NCI-H748 (cell line): ENCODE measurements around the gene SLC25A21.

Source experiments
- DNase-seq: peaks from one replicate; lab custom pipeline; 2025; ENCODE audit not compliant: unreplicated experiment; lab: John Stamatoyannopoulos, UW

SLC25A21 gene

DNA sequence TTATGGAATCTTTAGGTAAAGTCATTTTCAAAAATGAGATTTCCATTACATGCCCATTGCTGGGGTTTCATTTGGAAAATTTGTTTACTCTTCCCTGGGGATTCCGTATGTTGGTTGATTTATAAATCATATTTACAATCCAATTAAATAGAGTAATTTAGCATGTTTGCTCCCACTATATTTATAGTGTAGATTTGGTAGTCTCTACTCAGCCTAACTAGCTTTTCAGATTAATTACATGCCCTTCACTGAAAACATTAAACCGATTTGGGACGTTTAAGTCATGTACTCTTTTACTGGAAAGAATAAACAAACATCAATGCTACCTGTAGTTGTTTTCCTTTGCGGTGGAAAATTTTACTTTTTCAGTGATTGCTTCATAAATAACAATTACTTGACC lies 500.3 kb downstream of the SLC25A21 start:
- peak; percentile 85 for DNase-seq

DNA sequence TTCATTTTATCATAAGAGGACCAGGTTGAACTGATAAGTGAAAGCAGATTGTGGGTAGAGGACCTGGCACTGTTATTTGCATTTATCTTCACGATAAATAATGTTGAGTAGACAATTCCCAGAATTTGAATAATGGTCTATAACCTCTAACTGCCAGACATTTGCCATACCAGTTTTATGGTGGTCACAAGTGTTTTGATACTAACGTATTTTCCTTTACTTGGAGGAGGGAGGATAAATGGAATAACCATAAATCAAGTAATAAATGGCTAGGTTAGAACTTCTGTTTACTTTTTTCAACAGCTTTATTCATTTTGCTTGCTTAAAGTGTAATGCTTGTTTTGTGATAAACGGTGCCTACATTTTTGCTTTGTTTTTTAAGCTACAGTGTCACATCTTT lies 501.3 kb downstream of the SLC25A21 start:
- peak; percentile 87 for DNase-seq

DNA sequence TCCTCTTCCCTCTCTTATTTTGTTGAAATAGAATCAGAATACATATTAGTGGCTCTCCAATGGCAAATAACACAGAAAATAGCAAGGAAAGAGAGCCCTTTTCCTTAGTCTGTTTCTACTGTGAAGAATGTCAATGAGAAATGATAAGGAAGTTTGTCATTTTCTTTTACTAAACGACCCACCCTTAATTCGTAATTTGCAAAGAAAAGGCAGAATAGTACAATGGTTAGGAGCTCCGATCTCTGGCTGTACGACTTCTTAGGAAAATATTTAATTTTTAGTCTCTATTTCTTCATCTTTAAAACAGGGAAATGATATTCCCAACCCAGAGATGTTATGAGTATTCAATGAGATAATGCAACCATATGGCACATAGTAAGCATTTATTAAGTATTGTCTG lies 504.7 kb downstream of the SLC25A21 start:
- no peak for DNase-seq

DNA sequence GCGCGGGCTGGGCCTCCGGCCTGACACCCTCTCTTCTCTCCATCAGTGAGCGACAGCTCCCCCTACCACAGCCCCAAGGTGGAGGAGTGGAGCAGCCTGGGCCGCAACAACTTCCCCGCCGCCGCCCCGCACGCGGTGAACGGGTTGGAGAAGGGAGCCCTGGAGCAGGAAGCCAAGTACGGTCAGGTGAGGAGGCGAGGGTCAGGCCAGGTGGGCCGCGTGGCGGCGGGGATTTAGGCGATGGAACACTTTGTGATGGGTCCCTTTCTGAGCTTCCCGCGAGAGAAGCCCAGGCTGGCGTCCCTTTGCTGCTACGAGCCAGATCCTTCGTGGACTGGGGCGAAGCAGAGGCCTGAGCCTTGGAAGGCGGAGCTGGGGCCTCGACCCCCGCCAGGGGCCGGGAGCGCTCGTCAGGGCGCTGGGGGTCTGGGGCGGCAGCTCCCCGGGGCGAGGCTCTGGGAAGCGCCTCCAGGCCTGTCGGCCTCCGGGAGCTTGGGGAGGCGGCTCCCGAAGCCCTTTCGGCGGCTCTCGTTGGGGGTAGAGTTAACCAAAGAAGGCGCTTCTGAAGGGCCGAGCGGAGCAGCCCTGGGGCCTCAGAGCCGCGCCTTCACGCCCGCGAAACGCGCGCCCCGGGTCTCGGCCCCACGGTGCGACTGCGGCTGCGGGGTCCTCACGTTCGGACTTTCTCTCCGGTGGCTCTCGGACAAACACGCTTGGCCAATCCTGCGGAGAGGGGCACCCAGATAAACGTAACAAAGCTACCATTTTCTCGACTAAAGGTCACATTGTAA lies 505.8 kb downstream of the SLC25A21 start:
- no peak for DNase-seq

DNA sequence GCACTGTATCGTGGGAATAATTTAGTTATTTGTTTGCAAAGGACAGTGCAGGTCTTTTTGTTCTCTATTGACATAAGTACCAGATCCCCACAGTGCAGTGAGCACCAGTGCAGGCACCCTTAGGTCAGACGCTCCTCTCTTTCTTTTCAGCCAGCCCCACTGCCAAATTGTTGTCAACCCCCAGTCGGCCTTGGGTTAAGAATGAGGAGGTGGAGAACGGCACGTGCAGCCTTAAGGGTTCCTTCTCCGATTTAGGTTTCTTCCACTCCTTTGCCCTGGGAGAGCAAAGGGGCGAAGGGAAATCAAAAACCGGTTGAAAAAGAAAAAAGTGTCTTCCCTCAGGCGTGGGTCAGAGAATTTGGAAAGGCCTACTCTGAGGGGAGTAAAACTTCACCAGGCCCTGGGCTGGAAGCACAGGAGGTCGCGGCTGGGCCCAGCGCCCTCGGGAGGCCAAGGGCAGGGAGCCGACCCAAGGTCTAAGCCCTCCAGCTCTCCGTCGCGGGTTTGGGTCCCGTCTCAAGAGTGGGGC lies 506.5 kb downstream of the SLC25A21 start:
- DNase-seq, result peak; percentile 48

DNA sequence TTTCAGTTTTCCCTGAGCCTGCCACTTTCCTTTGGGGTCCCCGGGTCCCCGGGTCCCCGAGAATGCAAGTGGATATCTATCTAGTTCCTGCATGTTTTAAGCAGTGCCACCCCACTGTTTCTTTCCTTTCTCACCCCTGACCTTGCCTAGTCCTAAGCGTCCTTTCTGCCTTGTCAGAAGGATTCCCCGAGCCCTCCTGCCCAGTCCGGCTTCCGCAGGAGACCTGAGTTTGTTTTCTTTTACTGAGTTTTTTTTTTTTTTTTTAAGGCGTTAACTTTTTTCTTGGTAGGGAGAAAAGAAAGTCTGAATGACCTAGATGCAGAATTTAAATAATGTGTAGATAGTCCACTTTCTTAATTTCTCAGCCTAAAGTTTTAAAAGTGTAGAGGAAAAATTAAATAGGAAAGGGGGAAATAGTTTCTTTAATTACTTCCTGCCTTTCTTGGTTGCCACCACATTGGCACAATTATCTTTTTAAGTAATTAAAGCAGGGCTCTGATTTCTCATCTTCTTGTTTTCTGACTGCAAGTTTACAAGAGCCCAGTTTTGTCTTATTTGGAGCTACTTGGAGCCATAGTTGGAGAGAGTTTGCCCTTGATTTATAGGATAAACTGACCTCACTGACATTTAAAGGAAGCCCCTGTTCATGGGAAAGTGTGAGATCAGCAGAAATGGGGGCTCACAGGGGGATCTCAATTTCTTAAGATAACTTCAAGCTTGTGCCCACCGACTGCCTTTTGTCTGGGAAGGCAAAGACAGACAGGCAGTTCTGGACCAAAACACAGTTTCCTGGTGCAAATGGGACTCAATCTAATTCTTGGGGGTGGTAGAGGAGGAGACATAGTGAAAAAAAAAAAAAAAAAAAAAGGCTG lies 507.8 kb downstream of the SLC25A21 start:
- no peak for DNase-seq

DNA sequence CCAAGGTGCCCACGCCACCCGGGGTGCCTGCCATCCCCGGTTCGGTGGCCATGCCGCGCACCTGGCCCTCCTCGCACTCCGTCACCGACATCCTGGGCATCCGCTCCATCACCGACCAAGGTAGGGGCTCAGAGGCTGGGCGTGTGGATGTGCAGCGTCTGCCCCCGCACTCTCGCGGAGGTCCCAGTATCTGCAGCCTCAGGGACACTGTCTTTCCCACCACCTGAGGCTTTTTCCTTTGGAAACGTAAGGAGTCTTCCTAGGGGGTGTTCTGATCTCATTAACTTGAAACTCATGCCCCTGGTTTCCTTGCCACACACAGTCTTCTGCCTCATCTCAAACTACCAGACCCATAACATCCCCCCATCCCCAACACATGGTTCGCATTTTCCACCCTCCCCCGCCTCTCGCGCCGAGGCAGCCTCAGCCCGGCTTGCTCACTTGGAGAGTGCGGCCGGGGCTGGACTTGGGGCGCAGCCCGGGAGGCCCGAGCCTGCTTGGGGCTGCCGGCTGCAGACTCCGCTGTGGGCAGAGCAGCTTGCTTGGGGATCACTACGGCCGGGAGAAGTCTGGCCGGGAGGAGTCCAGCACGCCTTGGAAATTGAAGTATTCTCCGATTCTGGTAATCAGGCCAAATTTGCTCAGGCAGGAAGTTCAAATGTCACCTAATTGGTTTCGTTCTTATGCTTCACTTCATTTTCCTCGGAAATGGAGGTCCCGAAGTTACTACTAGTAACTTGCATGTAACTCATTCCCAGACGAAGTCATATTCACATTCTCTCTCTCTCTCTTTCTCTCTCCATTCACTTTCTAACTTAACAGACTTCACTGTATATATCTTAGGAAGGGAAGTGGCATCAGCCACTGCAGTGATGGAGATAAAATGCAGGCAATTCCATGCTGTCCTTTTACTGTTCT lies 508.7 kb downstream of the SLC25A21 start:
- peak; percentile 42 for DNase-seq

DNA sequence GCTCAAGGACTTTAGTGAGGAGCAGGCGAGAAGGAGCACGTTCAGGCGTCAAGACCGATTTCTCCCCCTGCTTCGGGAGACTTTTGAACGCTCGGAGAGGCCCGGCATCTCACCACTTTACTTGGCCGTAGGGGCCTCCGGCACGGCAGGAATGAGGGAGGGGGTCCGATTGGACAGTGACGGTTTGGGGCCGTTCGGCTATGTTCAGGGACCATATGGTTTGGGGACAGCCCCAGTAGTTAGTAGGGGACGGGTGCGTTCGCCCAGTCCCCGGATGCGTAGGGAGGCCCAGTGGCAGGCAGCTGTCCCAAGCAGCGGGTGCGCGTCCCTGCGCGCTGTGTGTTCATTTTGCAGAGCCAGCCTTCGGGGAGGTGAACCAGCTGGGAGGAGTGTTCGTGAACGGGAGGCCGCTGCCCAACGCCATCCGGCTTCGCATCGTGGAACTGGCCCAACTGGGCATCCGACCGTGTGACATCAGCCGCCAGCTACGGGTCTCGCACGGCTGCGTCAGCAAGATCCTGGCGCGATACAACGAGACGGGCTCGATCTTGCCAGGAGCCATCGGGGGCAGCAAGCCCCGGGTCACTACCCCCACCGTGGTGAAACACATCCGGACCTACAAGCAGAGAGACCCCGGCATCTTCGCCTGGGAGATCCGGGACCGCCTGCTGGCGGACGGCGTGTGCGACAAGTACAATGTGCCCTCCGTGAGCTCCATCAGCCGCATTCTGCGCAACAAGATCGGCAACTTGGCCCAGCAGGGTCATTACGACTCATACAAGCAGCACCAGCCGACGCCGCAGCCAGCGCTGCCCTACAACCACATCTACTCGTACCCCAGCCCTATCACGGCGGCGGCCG lies 509.6 kb downstream of the SLC25A21 start:
- peak; percentile 75 for DNase-seq

DNA sequence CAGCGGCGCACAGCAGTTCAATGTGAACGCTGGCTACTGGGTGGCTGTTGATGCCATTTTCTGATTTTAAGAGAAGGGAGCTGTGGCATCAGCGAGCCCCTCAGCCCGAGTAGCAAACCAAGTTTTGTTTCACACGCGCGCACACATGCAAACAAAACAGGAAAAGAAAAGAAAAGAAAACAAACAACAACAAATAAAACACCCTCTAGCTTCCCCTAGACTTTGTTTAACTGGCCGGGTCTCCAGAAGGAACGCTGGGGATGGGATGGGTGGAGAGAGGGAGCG lies 510.2 kb downstream of the SLC25A21 start:
- DNase-seq, result no peak

DNA sequence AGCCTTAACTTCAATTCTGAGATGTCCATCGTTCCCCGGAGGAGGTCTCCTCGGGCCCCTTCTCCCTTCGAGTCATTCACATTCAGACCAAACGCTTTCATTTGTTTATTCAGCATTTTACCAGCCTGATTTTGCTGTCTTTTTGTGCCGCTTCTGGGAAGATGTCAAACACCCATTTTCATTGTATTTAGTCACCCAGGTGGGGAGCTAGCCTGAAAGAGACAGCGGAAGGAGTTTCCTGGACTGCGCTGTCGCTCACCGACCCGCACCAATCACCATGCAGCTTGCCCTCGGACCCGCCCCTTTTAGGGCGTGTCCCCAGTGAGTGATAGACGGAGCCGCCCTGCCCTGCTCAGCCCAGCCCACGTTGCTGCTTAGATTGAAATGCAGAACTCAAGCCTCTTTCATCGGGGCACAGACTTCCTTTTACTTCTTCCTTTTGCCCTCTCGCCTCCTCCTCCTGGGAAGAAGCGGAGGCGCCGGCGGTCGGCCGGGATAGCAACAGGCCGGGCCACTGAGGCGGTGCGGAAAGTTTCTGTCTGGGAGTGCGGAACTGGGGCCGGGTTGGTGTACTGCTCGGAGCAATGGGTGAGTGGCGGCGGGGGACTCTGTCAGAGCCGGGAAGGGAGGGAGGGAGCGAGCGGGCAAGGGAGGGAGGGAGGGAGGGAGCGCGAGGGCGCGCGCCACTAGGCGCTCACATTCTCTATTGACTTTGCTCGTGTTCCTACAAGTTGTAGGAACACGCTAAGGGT lies 510.7 kb downstream of the SLC25A21 start, which contains the start of gene PAX9:
Gene PAX9 (plus strand): TSS at position 355 of the 752 bp plus-strand sequence. CDS start 230 bp downstream, at position 585.
- DNase-seq, result peak; percentile 97

DNA sequence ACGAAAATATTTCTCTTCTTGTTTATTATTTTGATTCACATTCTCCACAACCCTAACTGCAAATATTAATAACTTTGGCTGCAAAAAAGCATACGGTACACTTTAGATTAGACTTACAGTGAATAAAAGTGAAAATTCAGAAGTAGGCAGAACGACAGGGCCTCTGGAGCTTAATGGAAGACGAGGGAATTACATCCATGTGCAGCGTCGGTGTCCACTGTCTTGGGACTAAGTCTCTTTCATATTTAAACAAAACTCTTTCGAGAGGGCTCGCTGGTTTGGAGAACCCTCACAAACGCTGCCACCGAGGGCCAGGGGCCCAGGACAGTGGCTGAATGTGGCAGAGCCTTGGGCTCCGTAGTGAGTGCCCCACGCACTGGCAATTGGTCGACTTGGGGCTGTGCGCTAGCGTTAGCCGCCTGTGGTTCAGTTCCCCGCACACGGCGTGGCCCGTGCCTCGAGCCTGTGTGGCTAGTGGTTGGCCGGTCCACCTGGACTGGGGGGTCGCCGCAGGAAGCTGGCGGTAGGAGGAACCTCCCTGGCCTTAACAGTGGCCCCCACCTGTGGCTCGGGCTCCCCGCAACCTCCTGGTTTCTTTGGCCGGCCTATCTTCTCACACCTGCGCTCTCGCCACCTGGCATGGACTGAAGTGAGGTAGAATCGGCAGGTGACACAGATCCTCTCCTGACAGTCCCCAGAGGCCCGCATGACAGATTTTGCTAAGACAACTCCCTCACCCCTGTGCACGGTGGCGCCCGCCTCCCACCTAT lies 511.5 kb downstream of the SLC25A21 start:
- peak; percentile 78 for DNase-seq

DNA sequence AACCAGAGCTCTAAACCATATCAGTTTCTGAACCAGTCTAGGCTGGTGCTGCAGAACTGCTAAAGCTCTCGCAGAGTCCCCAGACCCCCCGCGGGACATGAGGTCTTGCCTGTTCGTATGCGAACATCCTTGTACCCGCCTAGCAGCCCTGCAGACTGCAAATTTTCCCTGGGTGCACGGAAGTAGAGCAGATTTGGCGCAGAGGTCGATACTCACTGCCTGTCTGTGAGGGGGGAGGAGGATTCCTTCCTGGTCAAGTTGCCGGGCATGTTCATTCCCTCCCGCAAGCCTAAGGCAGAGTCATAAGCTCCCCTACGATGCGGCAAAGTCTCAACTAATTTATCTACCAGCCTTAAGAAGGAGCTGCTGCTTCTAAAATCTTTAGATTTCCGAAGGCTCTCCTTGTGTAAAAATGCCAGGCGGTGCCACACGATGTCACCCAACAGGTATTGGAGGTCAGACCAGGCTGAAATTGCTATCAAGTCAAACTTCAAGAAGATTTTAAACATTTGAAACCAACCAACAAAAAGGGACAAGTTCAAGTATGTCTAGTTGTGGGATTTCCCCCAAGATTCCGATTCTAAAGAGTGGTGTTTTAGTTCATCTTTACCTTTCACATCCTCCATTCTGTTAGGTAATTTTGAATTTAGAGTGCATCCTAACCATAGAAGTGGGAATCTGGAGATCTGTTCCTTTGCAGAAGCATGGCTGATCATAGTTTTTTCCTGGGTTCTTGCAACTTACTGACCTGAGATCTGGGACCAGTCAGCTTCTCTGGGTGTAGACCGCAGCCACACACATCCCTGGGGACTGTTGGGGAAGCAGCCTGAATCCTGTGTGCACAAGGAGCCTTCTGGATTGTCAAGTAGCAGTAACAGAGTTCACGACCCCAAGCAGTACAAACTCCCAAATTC lies 512.3 kb downstream of the SLC25A21 start:
- DNase-seq, result no peak

DNA sequence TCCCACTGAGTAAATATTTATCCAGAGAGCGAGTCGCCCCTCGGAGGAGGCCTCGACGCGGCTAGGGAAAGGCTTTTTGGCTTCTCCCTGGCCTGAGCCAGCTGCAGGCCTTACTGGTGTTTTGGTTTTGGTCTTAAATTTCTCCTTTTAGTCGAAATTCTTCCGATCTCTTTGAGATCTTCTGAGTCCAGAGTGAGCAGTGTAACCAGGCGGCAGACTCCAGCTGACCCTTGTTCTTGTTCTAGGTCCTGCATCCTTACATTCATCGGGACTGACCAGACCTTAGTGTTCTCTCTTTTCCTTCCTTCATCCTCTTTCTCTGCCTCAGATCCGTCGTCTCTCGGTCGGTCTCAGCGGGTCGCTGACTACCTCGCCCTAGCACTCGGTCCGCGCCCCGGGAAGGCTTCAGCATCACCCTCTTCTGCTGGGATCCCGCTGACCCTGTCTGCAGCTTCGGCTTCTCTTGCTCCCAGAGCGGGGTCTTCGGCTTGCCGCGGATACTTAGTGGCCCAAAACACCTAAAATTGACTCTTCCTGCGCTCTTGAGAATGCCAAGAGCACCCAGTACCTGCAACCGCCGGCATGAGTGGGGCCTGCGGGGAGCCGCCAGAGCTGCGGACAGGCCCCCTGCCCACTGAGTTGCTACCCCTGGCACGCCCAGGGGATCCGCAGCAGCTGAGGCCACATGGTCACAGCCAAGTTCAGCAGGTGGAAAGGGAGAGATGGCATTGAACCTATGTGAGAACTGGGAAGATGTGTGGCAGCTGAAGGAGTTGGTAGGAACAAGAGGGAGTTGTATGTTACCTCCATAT lies 513.2 kb downstream of the SLC25A21 start:
- no peak for DNase-seq

DNA sequence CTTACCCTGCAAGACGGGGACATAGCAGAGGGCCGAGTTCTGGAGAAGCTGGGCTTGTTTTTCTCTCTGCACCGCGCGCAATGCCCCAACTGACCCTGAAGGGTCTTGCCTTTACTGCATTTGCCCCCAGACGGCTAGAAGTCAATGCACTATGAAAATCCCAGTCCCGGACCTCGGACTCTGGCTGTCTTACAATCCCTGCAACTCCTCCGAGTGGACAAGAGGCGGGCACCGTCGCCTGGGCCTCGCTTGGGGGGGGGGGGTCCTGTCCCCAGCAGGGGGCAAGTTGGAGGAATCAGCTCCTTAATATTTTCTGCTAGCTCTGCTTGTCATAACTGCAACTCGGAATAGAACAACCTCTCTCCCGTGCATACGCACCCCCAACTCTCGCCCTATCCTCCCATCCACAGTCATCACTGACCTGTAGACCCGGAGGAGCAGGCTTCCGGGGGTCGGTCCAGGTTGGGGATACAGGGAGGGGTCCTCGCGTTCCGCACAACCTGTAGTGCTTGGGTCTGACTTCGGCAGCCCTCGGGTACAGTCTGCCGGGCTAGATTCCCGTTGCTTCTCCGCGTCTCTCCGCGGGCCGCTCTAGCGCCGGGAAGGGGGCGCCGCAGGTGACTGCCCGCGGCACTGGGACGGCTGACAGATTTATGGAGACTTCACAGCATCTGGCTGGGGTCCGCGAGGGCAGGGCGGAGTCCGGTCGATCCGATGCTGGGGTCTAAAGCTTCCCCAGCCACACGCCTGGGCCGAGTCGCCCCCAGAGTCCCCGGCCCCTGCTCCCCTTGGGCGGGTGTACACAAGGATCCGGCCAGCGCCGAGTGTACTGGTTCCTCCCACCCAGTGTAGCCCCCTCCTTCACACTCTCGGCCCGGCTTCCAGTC lies 514.0 kb downstream of the SLC25A21 start:
- DNase-seq, result peak; percentile 13

DNA sequence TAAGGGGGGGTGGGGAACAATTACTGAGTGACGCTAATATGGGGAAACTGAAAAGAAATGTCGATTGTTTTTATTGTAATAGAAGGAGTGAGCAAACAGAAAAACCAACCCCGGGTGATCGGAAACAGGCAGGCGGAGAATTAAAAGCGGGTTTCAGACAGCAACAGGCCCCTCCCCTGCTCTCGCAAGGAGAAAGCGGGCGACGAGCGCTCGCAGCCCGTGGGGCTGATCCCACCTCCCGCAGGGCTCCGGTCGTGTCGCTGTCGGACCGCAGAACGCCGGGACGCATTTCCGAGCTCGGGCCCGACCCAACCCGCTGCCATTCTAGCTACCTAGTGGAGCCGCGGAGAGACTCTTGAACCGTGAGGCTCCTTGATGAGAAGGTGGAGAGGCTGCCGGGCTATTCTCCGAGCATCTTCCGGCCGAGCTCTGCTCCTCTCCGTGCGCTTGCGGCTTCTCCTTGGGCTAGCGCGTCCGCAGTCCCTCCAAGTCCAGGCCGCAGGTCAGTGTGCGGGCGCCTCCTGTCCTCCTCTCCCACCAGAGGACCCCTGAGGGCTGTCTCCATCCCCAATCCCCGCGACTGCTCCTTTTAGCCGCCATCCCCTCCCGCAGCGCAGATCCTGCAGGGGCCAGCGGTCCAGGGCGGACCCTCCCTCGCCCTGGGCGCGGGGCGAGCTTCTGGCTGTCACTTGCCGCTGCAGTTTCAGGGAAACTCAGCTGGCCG lies 514.8 kb downstream of the SLC25A21 start:
- DNase-seq, result peak; percentile 80
